ENCODE results near the gene UPF2.

- TF ChIP-seq EP300 (IDR thresholded peaks at IDR 0.05) (no peak), CTCF (IDR thresholded peaks at IDR 0.05) (no peak)
Measured at GRCh38 chr10:11931038-11931437, 111.6 kb downstream of the UPF2 start.
